IPS-18a (cell line): ENCODE results near the gene SYNGAP1.
A peak's percentile ranks its signal among the peaks of the same experiment; 100 is the strongest.
"Not testable (repeated sequence)": the region's sequence is repeated elsewhere in the genome, so short reads cannot be mapped to it uniquely, and the experiment has no call there.

ENCODE experiments used
- H3K27ac ChIP-seq: one replicate; pipeline ENCODE4 v1.5.1; 2013; ENCODE audit warnings: low read length
- H3K27me3 ChIP-seq: one replicate; pipeline ENCODE4 v1.6.1; 2013; ENCODE audit warnings: mild to moderate bottlenecking, low read length; ENCODE audit not compliant: control insufficient read depth, insufficient read depth
- H3K36me3 ChIP-seq: one replicate; pipeline ENCODE4 v1.6.1; 2013; ENCODE audit warnings: low read depth, low read length; ENCODE audit not compliant: control insufficient read depth
- H3K4me1 ChIP-seq: one replicate; pipeline ENCODE4 v1.6.1; 2013; ENCODE audit warnings: low read depth, low read length; ENCODE audit not compliant: control insufficient read depth
- H3K4me3 ChIP-seq: one replicate; pipeline ENCODE4 v1.5.1; 2013; ENCODE audit warnings: low read length
- H3K9ac ChIP-seq: one replicate; pipeline ENCODE4 v1.6.1; 2013; ENCODE audit warnings: mild to moderate bottlenecking, low read length, moderate library complexity
- H3K9me3 ChIP-seq: one replicate; pipeline ENCODE4 v1.6.1; 2013; ENCODE audit warnings: low read depth, low read length; ENCODE audit not compliant: control insufficient read depth

SYNGAP1 gene

GRCh38 chr6:33419580-33420490, at the start of gene SYNGAP1:
TSS of gene SYNGAP1 (plus strand) at chr6:33420065. CDS start at chr6:33420265, 200 bp downstream.
- H3K4me3 ChIP-seq: peak within 1 kb of the TSS; percentile 92
- peak within 1 kb of the TSS; percentile 60 for H3K27ac ChIP-seq
- no peaks in the 10 kb centered on the region for H3K27me3 ChIP-seq
- no peaks in the 10 kb centered on the region for H3K9me3 ChIP-seq
- peak within 1 kb of the TSS; percentile 61 for H3K9ac ChIP-seq
- H3K4me1 ChIP-seq: peaks cover 36% of the 10 kb centered on the region
- peaks cover 27% of the 10 kb centered on the region for H3K36me3 ChIP-seq

- H3K4me1 ChIP-seq, H3K27ac ChIP-seq, H3K9ac ChIP-seq, H3K27me3 ChIP-seq, H3K36me3 ChIP-seq, H3K4me3 ChIP-seq, H3K9me3 ChIP-seq: not testable (repeated sequence)
Observed at GRCh38 chr6:33371901-33372300, 48.0 kb upstream of the SYNGAP1 start.

DNA sequence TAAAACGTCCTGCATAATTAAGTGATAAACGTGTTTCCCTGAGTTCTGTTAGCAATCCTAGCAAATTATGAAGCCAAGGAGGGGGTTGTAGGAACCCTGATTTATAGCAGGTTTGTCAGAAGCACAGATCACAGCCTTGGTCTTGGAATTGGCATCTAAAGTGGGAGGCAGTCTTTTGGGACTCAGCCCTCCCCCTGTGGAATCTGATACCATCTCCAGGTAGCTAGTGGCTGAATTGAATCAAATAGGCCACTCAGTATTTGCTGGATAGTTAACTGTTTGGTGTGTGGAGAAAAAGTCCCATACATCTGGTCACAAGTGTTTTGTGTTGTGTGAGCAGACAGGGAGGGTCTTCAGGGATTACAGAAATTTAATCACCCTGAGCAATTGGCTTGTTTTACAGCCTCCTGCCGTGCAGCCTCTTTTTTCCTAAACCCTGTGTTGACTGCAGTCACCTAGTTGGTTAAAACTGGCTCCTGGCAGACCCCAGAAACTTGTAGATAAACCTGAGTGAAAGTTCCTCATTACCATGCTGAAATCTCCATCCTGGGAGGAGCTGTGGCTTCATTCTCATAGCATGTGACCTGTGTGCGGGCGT, 47.2 kb upstream of the SYNGAP1 start:
- no peaks in the 10 kb centered on the region for H3K9me3 ChIP-seq
- H3K27ac ChIP-seq: no peak overlapping the region
- H3K9ac ChIP-seq: no peak overlapping the region
- no peak overlapping the region for H3K4me3 ChIP-seq
- H3K27me3 ChIP-seq: no peaks in the 10 kb centered on the region
- no peaks in the 10 kb centered on the region for H3K36me3 ChIP-seq
- no peaks in the 10 kb centered on the region for H3K4me1 ChIP-seq

- no peak overlapping the region for H3K4me3 ChIP-seq
- no peak overlapping the region for H3K27ac ChIP-seq
- no peaks in the 10 kb centered on the region for H3K9me3 ChIP-seq
- H3K27me3 ChIP-seq: no peaks in the 10 kb centered on the region
- no peaks in the 10 kb centered on the region for H3K4me1 ChIP-seq
- no peaks in the 10 kb centered on the region for H3K36me3 ChIP-seq
- no peak overlapping the region for H3K9ac ChIP-seq
Observed at GRCh38 chr6:33373960-33374910, 45.6 kb upstream of the SYNGAP1 start.

DNA sequence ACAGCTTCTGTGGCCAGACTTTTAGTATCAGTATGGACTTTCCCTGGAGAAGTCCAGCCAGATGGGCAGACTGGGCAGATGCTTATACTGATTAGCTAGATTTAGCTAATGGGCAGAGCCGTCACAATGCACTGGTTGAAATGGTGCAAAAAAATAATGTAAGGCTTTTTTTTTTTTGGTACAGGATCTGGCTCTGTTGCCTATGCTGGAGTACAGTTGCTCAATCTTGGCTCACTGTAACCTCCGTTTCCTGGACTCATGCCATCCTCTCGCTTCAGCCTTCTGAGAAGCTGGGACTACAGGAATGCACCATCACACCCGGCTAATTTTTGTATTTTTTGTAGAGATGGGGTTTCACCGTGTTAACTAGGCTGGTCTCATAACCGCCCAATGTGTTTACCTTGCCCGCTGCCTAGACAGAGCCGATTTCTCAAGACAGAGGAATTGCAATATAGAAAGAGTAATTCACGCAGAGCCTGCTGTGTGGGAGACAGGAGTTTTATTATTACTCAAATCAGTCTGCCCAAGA, 44.7 kb upstream of the SYNGAP1 start:
- no peaks in the 10 kb centered on the region for H3K9me3 ChIP-seq
- no peak overlapping the region for H3K27ac ChIP-seq
- H3K27me3 ChIP-seq: no peaks in the 10 kb centered on the region

GRCh38 chr6:33377171-33377570, 42.7 kb upstream of the SYNGAP1 start:
- Histone ChIP-seq H3K4me1 (no peaks in the 10 kb centered on the region), H3K27me3 (no peaks in the 10 kb centered on the region), H3K4me3 (no peak overlapping the region), H3K9me3 (no peaks in the 10 kb centered on the region), H3K9ac (no peak overlapping the region), H3K27ac (no peak overlapping the region), H3K36me3 (no peaks in the 10 kb centered on the region)

More for the DNA sequence above, 44.7 kb upstream of the SYNGAP1 start:
- Histone ChIP-seq H3K9ac (no peak overlapping the region), H3K36me3 (no peaks in the 10 kb centered on the region), H3K4me3 (no peak overlapping the region), H3K4me1 (no peaks in the 10 kb centered on the region)

DNA sequence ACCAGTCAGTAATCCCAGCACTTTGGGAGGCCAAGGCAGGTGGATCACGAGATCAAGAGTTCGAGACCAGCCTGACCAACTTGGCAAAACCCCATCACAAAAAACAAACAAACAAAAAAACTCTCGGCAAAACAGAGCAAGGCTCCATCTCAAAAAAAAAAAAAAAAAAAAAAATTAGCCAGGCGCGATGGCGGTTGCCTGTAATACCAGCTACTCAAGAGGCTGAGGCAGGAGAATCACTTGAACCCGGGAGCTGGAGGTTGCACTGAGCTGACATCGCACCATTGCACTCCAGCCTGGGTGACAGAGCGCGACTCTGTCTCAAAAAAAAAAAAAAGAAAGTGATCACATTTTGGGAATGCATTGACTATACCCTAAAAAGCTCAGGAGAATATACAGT, 40.7 kb upstream of the SYNGAP1 start:
- H3K36me3 ChIP-seq, H3K4me1 ChIP-seq, H3K27me3 ChIP-seq, H3K4me3 ChIP-seq, H3K9me3 ChIP-seq, H3K9ac ChIP-seq, H3K27ac ChIP-seq: not testable (repeated sequence)

DNA sequence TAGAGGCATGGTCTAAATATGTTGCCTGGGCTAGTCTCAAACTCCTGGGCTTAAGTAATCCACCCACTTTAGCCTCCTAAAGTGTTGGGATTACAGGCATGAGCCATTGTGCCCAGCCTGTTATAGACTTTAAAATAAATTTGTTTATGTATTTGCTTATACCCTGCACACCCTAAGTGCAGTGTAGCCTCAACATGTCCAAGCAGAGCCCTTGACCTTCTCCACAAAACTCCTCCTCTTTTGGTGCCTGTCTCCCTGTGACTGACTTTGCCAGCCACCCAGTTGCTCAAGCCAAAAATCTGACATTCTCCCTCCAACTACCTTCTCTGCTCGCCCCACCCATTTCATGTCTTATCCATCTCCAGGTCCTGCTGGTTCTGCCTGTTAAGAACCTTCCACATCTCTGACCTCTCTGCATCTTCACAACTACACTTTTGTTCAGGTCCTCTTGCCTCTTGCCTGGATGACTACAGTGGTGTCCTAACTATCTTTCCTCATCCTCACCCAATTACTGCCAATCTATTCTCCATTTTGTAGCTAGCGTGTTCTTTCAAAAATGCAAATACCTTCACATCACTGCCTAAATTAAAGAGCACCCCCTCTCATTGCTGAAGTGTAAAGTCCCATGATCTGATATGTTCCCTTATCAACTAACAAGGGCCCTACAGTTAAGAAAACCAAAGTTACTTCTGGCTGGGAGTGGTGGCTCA, 39.4 kb upstream of the SYNGAP1 start:
- Histone ChIP-seq H3K27me3 (no peaks in the 10 kb centered on the region), H3K9ac (no peak overlapping the region), H3K27ac (no peak overlapping the region), H3K4me1 (no peaks in the 10 kb centered on the region), H3K4me3 (no peak overlapping the region), H3K9me3 (no peaks in the 10 kb centered on the region), H3K36me3 (no peaks in the 10 kb centered on the region)

- Histone ChIP-seq H3K9ac (no peak overlapping the region), H3K27me3 (no peaks in the 10 kb centered on the region), H3K4me3 (no peak overlapping the region), H3K9me3 (no peaks in the 10 kb centered on the region), H3K4me1 (no peaks in the 10 kb centered on the region), H3K27ac (no peak overlapping the region), H3K36me3 (no peaks in the 10 kb centered on the region)
Observed at GRCh38 chr6:33383427-33384185, 36.3 kb upstream of the SYNGAP1 start.

DNA sequence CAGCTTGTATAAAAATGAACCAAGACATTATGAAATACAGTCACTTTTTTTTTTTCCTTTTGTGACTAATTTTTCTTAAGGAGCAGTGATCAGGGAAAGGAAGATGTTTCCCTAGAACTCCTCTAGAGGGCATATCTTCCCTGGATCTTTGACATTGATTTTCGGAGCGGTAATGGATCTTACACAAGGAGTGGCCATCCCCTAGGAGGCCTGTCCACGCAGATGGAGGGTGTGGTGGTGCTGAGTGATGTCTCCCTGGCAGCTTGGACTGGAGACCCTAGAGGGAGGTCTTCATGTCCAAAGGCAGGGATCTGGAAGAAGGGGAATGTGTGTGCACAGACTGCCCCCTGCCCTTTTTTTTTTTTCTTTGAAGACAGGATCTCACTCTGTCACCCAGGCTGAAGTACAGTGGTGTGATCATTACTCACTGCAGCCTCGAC, 35.3 kb upstream of the SYNGAP1 start:
- Histone ChIP-seq H3K4me1 (no peaks in the 10 kb centered on the region), H3K9me3 (no peaks in the 10 kb centered on the region), H3K9ac (no peak overlapping the region), H3K27me3 (no peaks in the 10 kb centered on the region), H3K36me3 (no peaks in the 10 kb centered on the region), H3K27ac (no peak overlapping the region), H3K4me3 (no peak overlapping the region)
